Panc1 (cell line): ENCODE data around the gene SUPT3H.

Experiments used
- POLR2AphosphoS5 ChIP-seq: IDR thresholded peaks from 2 replicates; pipeline ENCODE4 v1.6.1; 2012; ENCODE audit warnings: mild to moderate bottlenecking, low read depth, low read length, moderate library complexity
- SIN3A ChIP-seq: IDR thresholded peaks from 2 replicates; pipeline ENCODE4 v1.6.1; 2012; ENCODE audit warnings: low read depth, mild to moderate bottlenecking, low read length, moderate library complexity, borderline replicate concordance; ENCODE audit not compliant: insufficient read depth
- TCF7L2 ChIP-seq: IDR thresholded peaks from 2 replicates; pipeline ENCODE4 v1.6.1; 2011; ENCODE audit warnings: mild to moderate bottlenecking, low read depth, low read length, inconsistent platforms
- TF ChIP-seq, protein P1 (sequence below): fragments of 450-650 bp; IDR thresholded peaks from 2 replicates; pipeline ENCODE4 v1.5.1; 2017; ENCODE audit warnings: mild to moderate bottlenecking
- TF ChIP-seq, protein P2 (sequence below), 2 experiments: IDR thresholded peaks; 2 replicates each; pipeline ENCODE4 v1.6.1; 2011 to 2012; ENCODE audit warnings: low read depth in 2 of 2, control low read depth in 1 of 2, low read length in 1 of 2, mild to moderate bottlenecking in 1 of 2, moderate library complexity in 1 of 2; ENCODE audit not compliant: insufficient read depth in 1 of 2

DNA sequence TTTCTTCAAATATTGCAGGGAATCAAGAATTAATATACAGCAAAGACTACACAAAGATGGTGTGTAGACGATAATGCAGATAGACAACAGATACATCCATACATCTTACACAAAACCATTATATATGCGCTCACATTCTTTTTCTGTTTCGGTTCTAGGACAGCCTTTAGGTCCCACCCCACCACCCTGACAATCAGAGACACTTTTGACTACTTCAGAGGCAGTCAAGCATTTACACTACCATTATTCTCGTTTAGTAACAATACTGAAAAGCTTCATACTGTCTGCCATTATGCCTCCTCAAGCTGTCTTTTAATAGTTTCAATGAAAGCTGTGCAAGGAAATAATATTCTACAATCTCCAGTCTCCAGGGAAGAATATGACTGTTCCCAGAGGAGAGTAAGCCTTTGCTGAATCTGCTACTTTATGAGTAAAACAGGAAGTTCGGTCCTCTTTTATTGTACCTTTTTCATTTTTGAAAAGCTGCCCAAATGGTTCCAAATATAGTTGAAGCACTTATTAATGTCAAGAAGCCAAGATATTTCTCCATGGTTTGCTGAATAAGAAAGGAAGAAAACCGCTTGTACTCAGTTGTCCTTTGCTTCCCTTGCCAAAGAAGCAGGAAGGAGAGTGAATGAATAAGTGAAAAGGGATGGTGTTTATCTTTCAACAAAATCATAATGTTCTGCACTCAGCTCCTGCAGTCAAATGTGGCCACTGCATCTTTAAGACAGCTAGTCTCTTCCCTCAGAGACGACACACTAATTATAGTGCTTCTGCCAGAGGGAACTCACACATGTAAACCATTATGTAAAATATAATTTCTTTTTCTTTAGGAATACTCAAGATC lies 521.9 kb downstream of the SUPT3H start:
- TF ChIP-seq, protein P1, sequence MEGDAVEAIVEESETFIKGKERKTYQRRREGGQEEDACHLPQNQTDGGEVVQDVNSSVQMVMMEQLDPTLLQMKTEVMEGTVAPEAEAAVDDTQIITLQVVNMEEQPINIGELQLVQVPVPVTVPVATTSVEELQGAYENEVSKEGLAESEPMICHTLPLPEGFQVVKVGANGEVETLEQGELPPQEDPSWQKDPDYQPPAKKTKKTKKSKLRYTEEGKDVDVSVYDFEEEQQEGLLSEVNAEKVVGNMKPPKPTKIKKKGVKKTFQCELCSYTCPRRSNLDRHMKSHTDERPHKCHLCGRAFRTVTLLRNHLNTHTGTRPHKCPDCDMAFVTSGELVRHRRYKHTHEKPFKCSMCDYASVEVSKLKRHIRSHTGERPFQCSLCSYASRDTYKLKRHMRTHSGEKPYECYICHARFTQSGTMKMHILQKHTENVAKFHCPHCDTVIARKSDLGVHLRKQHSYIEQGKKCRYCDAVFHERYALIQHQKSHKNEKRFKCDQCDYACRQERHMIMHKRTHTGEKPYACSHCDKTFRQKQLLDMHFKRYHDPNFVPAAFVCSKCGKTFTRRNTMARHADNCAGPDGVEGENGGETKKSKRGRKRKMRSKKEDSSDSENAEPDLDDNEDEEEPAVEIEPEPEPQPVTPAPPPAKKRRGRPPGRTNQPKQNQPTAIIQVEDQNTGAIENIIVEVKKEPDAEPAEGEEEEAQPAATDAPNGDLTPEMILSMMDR = no peak
- TF ChIP-seq POLR2AphosphoS5 = no peak
- no peak for TF ChIP-seq TCF7L2
- TF ChIP-seq, protein P2, sequence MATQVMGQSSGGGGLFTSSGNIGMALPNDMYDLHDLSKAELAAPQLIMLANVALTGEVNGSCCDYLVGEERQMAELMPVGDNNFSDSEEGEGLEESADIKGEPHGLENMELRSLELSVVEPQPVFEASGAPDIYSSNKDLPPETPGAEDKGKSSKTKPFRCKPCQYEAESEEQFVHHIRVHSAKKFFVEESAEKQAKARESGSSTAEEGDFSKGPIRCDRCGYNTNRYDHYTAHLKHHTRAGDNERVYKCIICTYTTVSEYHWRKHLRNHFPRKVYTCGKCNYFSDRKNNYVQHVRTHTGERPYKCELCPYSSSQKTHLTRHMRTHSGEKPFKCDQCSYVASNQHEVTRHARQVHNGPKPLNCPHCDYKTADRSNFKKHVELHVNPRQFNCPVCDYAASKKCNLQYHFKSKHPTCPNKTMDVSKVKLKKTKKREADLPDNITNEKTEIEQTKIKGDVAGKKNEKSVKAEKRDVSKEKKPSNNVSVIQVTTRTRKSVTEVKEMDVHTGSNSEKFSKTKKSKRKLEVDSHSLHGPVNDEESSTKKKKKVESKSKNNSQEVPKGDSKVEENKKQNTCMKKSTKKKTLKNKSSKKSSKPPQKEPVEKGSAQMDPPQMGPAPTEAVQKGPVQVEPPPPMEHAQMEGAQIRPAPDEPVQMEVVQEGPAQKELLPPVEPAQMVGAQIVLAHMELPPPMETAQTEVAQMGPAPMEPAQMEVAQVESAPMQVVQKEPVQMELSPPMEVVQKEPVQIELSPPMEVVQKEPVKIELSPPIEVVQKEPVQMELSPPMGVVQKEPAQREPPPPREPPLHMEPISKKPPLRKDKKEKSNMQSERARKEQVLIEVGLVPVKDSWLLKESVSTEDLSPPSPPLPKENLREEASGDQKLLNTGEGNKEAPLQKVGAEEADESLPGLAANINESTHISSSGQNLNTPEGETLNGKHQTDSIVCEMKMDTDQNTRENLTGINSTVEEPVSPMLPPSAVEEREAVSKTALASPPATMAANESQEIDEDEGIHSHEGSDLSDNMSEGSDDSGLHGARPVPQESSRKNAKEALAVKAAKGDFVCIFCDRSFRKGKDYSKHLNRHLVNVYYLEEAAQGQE (IDR thresholded peaks at IDR 0.05; ENCODE audit: insufficient read depth in 1 of 2, low read depth in 2 of 2, low read length in 1 of 2) = no peak
- TF ChIP-seq SIN3A = no peak
